Suprapubic skin (tissue), 4 donors: ENCODE results near the gene TTLL5. TPM values are rescaled to one million over a fixed set of nuclear protein-coding genes. Genes with fewer than 3 reads are reported as not detected.

Experiments used
- DNase-seq, 2 donors: peaks; one replicate each; pipeline ENCODE4 v3.0.0-alpha.2; 2019; ENCODE audit warnings: low spot score in 2 of 2
- H3K27ac ChIP-seq: fragments of 200-600 bp; sonication (generic); one replicate; pipeline ENCODE4 v1.5.1; 2019
- H3K27me3 ChIP-seq: fragments of 200-600 bp; sonication (generic); one replicate; pipeline ENCODE4 v1.5.1; 2019
- H3K36me3 ChIP-seq: fragments of 200-600 bp; sonication (generic); one replicate; pipeline ENCODE4 v1.5.1; 2019
- H3K4me1 ChIP-seq: fragments of 200-600 bp; sonication (generic); one replicate; pipeline ENCODE4 v1.5.1; 2019
- H3K4me3 ChIP-seq: fragments of 200-600 bp; sonication (generic); one replicate; pipeline ENCODE4 v1.5.1; 2019; ENCODE audit warnings: mild to moderate bottlenecking
- H3K9me3 ChIP-seq: fragments of 200-600 bp; sonication (generic); one replicate; pipeline ENCODE4 v1.5.1; 2019
- EP300 ChIP-seq: sonication (generic); formaldehyde crosslinking; IDR thresholded peaks from one replicate; pipeline ENCODE4 v1.6.1; 2017; ENCODE audit warnings: antibody characterized with exemption
- POLR2A ChIP-seq, 2 donors: fragments of 450-650 bp; IDR thresholded peaks; one replicate each; pipeline ENCODE4 v1.6.1; 2017; ENCODE audit warnings: antibody characterized with exemption in 2 of 2, mild to moderate bottlenecking in 2 of 2, moderate library complexity in 2 of 2
- POLR2AphosphoS5 ChIP-seq, 3 donors: sonication (generic); formaldehyde crosslinking; IDR thresholded peaks; one replicate each; pipeline ENCODE4 v1.6.1; 2017; ENCODE audit warnings: antibody characterized with exemption in 3 of 3
- WGBS: methylation state at CpG from one replicate; pipeline ENCODE4 v1.1.5; 2018; 5-methylcytosine and 5-hydroxymethylcytosine counted together
- total RNA-seq, 4 donors: library from RNA; depleted of rRNA; stranded (reverse); fragments of >200 nt; gene quantifications; one replicate each; pipeline ENCODE4 v1.1.0, GENCODE V29; 2016
- TF ChIP-seq, protein P1 (sequence below), 2 donors: fragments of 200-600 bp in 1 of 2; fragments of 450-650 bp in 1 of 2; sonication (generic) in 1 of 2; IDR thresholded peaks; one replicate each; pipeline ENCODE4 v1.5.1; 2016 to 2019; ENCODE audit warnings: antibody characterized with exemption in 2 of 2, mild to moderate bottlenecking in 1 of 2, moderate library complexity in 1 of 2

Gene TTLL5
- total RNA-seq, 4 donors from 2014 or later: 24.4 to 56.4 (median 34.8) TPM

DNA sequence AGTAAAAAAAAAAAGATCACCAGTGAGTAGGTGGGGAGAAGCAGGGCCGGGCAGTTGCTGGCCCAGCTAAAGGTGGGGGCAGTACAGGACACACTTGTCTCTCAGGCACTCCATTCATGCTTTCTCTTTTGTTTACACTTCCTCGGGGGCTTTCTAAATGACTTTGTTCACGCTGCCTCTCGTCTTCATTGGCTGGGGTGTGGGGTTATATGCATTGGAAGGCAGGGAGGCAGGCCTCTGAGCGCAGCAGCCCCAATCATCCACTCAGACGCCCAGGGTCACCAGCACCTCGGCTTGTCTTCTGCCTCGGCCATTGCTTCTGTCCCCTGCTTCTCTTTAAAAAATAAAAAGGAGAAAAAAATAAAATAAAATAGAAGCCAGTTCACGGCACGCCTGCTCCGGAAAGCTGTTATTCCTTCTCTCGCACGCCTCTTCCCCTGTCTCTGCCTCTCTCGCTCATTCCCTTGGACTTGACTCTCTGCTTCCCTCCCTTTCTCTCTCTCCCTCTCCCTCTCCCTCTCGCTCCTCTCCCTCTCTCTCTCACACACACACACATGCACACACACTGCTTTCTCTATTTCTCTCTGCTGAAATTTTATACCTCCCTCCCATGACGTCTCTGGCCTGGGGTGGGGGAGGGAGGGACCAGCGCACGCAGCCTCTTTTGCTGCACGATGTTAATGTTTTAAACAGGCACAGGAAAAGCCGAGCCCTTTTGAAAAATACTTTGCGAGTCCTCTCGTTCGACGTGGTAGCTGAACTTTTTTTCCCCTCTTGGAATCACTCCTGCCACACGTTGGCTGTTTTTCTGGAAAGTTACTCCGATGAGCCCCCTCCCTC, 320.6 kb downstream of the TTLL5 start, which contains the start of gene TGFB3:
Gene TGFB3 (minus strand): TSS at position 570 of the 840 bp plus-strand sequence. CDS start 1,102 bp downstream, outside the sequence.
- H3K9me3 ChIP-seq: no peaks in the 10 kb centered on the region
- peak within 1 kb of the TSS; percentile 83 for H3K4me3 ChIP-seq
- H3K27me3 ChIP-seq: no peaks in the 10 kb centered on the region
- DNase-seq: peak; percentile 86 to 87
- H3K27ac ChIP-seq: peak within 1 kb of the TSS; percentile 93
- H3K4me1 ChIP-seq: peaks cover 59% of the 10 kb centered on the region
- peak in 1 of 2 donors; percentile 54 for TF ChIP-seq POLR2A (IDR thresholded peaks at IDR 0.05)
- no peak for TF ChIP-seq EP300
- no peaks in the 10 kb centered on the region for H3K36me3 ChIP-seq
- WGBS: under 1% methylated on average over 26 of the region's 26 CpGs

DNA sequence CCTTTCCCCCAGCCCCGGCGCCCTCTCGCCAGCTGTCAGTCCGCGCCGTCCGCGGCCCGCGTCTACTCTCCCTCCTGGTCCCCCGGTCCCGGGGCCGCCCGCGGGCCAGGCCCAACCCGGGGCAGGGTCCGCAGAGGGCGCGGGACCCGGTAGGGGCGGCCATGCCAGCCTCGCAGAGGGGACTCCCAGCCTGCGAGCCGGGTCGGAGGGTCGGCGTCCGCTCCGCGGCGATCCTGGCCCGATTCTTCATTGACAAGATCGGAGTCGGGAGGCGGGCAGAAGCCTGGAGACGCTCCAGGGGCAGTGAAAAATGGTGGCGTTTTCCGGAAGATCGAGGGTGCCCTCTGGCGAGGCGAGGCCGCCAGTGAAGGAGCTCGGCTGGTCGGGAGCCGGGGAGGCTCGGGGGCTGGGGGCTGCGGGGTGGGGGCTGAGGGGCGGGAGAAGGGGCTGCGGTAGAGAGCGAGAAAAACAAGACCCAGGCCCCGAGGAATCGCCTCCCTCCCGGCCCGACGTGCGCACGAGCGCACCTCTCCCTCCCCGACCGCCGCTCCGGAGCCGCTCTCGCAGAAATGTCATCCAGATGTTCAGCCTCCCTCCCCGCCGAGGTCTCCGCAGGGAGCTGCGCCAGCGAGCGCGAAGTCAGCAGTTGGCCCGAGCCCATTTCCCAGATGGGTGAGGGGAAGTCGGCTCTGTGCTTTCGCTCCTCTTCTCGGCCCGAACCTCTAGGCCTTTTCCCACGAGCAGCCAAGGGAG, 321.4 kb downstream of the TTLL5 start:
- no peaks in the 10 kb centered on the region for H3K36me3 ChIP-seq
- H3K27me3 ChIP-seq: no peaks in the 10 kb centered on the region
- peaks cover 64% of the 10 kb centered on the region for H3K4me1 ChIP-seq
- no peaks in the 10 kb centered on the region for H3K9me3 ChIP-seq
- peak; percentile 92 to 94 for DNase-seq
- H3K4me3 ChIP-seq: peak overlapping the region; percentile 83
- WGBS: 1% methylated on average over 27 of the region's 77 CpGs
- TF ChIP-seq POLR2AphosphoS5 (IDR thresholded peaks at IDR 0.05) (no peak), POLR2A (IDR thresholded peaks at IDR 0.05) (no peak), EP300 (no peak)
- TF ChIP-seq, protein P1, sequence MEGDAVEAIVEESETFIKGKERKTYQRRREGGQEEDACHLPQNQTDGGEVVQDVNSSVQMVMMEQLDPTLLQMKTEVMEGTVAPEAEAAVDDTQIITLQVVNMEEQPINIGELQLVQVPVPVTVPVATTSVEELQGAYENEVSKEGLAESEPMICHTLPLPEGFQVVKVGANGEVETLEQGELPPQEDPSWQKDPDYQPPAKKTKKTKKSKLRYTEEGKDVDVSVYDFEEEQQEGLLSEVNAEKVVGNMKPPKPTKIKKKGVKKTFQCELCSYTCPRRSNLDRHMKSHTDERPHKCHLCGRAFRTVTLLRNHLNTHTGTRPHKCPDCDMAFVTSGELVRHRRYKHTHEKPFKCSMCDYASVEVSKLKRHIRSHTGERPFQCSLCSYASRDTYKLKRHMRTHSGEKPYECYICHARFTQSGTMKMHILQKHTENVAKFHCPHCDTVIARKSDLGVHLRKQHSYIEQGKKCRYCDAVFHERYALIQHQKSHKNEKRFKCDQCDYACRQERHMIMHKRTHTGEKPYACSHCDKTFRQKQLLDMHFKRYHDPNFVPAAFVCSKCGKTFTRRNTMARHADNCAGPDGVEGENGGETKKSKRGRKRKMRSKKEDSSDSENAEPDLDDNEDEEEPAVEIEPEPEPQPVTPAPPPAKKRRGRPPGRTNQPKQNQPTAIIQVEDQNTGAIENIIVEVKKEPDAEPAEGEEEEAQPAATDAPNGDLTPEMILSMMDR (IDR thresholded peaks at IDR 0.05): peak; percentile 4 to 75
- H3K27ac ChIP-seq: peak overlapping the region; percentile 93

DNA sequence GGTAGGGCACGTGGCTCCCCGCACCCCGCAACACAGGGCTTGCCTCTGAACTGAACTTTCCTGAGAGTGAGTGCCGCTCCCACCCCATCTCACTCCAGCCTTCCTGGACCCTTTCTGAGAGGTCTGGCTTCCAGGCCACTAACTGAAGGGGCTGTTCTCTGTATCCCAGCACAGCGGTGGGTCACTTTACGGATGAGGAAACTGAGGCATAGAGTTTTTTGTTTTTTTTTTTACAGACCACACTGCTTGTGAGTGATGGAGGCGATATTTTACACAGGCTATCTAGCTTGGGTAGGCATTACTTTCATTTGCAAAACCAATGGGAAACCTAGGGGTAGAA, 321.9 kb downstream of the TTLL5 start:
- Histone ChIP-seq H3K4me1 (peaks cover 59% of the 10 kb centered on the region), H3K36me3 (no peaks in the 10 kb centered on the region), H3K4me3 (peak overlapping the region; percentile 83), H3K9me3 (no peaks in the 10 kb centered on the region), H3K27me3 (no peaks in the 10 kb centered on the region), H3K27ac (peak overlapping the region; percentile 93)
- TF ChIP-seq POLR2AphosphoS5 (IDR thresholded peaks at IDR 0.05) (no peak), EP300 (no peak), POLR2A (IDR thresholded peaks at IDR 0.05) (no peak)
- TF ChIP-seq, protein P1 (IDR thresholded peaks at IDR 0.05): no peak
- 38% methylated on average over 6 of the region's 7 CpGs for WGBS
- no peak for DNase-seq

DNA sequence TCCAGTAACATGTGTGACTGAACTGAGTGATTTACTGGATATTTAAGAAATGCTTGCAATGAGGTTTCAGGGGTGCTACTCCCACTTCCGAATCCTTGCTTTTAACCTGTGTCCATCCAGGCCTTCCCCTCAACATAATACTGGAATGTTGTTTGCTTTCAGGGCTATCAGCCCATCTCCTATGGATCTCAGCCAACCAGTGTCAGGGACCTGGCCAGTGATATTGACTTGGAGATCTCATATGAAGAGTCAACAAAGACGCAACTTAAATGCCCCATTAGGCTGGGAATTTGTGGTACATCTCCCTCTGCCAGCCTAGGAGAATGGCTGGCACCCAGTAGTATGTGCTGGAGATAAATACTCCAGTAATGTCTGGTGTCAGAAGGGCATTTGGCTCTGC, 323.6 kb downstream of the TTLL5 start:
- H3K36me3 ChIP-seq: peaks cover under 1% of the 10 kb centered on the region
- no peak overlapping the region for H3K27ac ChIP-seq
- no peak for DNase-seq
- no peaks in the 10 kb centered on the region for H3K27me3 ChIP-seq
- no peak for TF ChIP-seq POLR2A (IDR thresholded peaks at IDR 0.05)
- no peak for TF ChIP-seq POLR2AphosphoS5 (IDR thresholded peaks at IDR 0.05)
- TF ChIP-seq EP300: no peak
- TF ChIP-seq, protein P1 (IDR thresholded peaks at IDR 0.05): no peak
- WGBS: 75% methylated on average over 2 of the region's 2 CpGs
- no peaks in the 10 kb centered on the region for H3K9me3 ChIP-seq
- no peak overlapping the region for H3K4me3 ChIP-seq
- H3K4me1 ChIP-seq: peaks cover 54% of the 10 kb centered on the region

DNA sequence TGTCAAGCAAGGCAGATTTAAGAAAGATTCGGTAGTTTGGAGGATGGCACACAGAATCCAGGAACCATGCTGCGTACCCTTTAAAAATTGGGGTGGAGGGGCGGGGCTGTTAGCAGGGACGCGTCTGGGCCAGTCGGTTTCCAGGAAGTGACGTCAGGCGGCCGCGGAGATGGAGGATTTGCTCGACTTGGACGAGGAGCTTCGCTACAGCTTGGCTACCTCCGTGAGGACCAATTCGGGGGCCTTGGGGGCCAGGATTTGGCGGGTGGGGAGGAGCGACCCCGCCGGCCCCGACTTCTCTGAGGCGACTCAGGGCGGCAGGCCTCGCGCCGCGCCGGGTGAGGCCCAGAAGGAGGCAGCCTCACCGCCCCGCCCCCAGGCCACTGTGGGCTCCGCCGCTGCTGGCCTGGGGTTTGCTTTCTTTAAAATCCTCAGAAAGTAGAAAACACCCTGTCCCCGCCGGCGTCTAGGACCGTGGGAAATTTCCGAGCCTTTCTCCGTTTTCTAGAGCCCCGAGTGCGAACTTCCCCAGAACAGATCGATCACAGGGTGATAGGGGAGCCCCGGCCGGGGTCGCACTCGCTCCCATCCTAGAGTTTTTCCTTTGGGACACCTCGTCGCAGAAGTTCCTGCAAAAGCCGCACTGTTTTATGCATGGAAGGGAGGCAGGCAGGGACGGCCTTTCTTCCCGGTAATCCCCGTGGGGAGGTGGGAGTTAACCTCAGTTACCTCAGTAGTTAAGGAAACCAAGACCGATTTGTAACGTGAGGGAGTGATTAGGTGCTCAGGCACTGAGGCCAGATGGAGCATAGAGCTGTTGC, 324.8 kb downstream of the TTLL5 start, which contains the start of gene IFT43:
Gene IFT43 (plus strand): TSS at position 146 of the 821 bp plus-strand sequence. CDS start 24 bp downstream, at position 170.
- TF ChIP-seq, protein P1 (IDR thresholded peaks at IDR 0.05): no peak
- TF ChIP-seq POLR2A (IDR thresholded peaks at IDR 0.05) (peak in 1 of 2 donors; percentile 38), POLR2AphosphoS5 (IDR thresholded peaks at IDR 0.05) (peak in 1 of 3 donors; percentile 53)
- Histone ChIP-seq H3K4me1 (peaks cover 45% of the 10 kb centered on the region), H3K27me3 (no peaks in the 10 kb centered on the region), H3K27ac (peak within 1 kb of the TSS; percentile 83), H3K9me3 (no peaks in the 10 kb centered on the region), H3K36me3 (peaks cover 10% of the 10 kb centered on the region), H3K4me3 (peak within 1 kb of the TSS; percentile 76)
- WGBS: 0% methylated on average over 30 of the region's 52 CpGs
- peak; percentile 96 to 97 for DNase-seq
